DMS53 (cell line): Measurements from ENCODE around the gene PDE4D.

Experiments used
- DNase-seq: peaks from one replicate; lab custom pipeline; 2025; lab: John Stamatoyannopoulos, UW

PDE4D gene

GRCh38 chr5:59287361-59287760 is 606.2 kb downstream of the PDE4D start:
- peak; percentile 40 for DNase-seq

- no peak for DNase-seq
These were observed 607.0 kb downstream of the PDE4D start for GRCh38 chr5:59286510-59286909.

GRCh38 chr5:59285300-59286016 is 608.1 kb downstream of the PDE4D start:
- DNase-seq, result no peak

GRCh38 chr5:59282726-59283125 is 610.8 kb downstream of the PDE4D start:
- no peak for DNase-seq

GRCh38 chr5:59279979-59280378 is 613.5 kb downstream of the PDE4D start:
- DNase-seq, result no peak

- DNase-seq, result no peak
These were observed 616.6 kb downstream of the PDE4D start for GRCh38 chr5:59276917-59277372.

GRCh38 chr5:59276325-59276675 is 617.2 kb downstream of the PDE4D start:
- DNase-seq, result no peak

GRCh38 chr5:59275510-59276324 is 617.8 kb downstream of the PDE4D start:
- DNase-seq, result no peak

- no peak for DNase-seq
These were observed 618.4 kb downstream of the PDE4D start for GRCh38 chr5:59275170-59275509.

GRCh38 chr5:59274106-59274636 is 619.4 kb downstream of the PDE4D start:
- no peak for DNase-seq

- no peak for DNase-seq
These were observed 620.6 kb downstream of the PDE4D start for GRCh38 chr5:59272809-59273427.

- DNase-seq, result no peak
These were observed 624.6 kb downstream of the PDE4D start for GRCh38 chr5:59268756-59269415.

- DNase-seq, result no peak
These were observed 626.5 kb downstream of the PDE4D start for GRCh38 chr5:59267033-59267432.

- DNase-seq, result peak; percentile 10
These were observed 627.1 kb downstream of the PDE4D start for GRCh38 chr5:59266410-59266809.

GRCh38 chr5:59264639-59265245 is 628.8 kb downstream of the PDE4D start:
- no peak for DNase-seq

- DNase-seq, result no peak
These were observed 629.5 kb downstream of the PDE4D start for GRCh38 chr5:59264013-59264412.

- no peak for DNase-seq
These were observed 631.6 kb downstream of the PDE4D start for GRCh38 chr5:59261969-59262368.

GRCh38 chr5:59260973-59261372 is 632.6 kb downstream of the PDE4D start:
- no peak for DNase-seq

GRCh38 chr5:59260200-59260599 is 633.3 kb downstream of the PDE4D start:
- no peak for DNase-seq

GRCh38 chr5:59259237-59259636 is 634.3 kb downstream of the PDE4D start:
- no peak for DNase-seq

- DNase-seq, result peak; percentile 38
These were observed 635.8 kb downstream of the PDE4D start for GRCh38 chr5:59257488-59258400.
